Measurements from ENCODE around the gene RASSF9.

The RASSF9 gene

DNA sequence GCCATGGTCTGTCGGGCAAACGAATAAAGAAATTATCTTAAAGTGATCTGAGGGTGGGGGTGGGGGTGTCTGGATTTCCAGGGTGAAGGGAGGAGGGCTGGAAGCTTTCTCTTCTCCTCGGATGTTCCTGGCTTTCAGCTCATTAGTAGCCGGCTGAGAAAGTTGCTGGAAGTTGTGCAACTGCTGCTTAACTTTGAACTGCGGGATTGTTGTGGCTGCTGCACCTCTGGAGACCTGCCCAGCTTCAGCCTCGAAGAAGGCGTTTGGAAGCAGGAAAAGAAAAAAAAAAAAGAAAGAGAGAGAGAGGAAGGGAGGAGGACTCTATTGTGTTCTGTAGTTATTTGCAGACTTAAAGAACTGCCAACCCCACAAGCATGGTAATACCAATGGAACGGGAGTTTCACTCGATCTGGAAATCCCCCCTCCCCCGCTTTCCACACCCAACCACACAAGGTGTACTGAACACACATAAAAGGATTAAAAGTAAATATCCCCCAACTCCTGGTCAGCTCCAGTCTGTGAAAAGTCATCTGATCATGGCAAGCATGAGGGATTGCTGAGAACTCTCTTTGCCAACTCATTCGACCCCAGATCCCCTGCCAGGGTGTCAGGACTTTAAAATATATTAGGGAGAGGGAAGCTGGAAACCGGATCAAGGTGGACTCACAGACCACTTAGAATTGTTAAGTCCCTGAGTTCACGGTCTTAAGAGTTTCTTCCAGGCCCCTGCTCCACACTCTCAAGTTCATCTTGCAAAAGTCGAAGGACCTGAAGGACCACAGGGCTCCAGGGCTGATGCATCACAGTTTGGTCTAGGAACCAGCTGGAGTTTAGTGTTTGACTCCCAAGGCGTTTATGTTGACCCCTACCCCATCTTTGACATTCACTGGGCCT, at the start of gene RASSF9:
RASSF9 (minus strand) TSS at position 213 of the 894 bp plus-strand sequence; CDS start at position 5, 208 bp downstream.
- peak; percentile 19 for DNase-seq (ENCODE audit: low spot score)

DNA sequence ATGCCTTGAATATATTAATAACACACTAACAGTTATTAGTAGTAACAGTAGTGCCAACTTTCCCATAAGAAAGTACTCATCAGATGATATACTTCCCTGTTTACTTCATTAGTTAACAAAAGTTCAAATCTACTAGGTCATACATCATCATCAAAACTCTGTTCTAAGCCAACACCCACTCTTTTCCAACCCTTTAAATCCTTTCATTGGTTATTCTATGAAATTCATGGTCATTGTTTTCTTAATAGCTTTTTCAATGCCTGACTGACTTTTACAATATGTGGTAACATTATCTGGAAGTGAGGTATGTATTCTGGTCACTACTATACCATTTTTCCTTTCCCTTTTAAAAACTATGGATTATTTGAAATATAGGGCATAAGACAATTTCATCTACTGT, 47.6 kb upstream of the RASSF9 start:
- DNase-seq (ENCODE audit: low spot score), result no peak

DNA sequence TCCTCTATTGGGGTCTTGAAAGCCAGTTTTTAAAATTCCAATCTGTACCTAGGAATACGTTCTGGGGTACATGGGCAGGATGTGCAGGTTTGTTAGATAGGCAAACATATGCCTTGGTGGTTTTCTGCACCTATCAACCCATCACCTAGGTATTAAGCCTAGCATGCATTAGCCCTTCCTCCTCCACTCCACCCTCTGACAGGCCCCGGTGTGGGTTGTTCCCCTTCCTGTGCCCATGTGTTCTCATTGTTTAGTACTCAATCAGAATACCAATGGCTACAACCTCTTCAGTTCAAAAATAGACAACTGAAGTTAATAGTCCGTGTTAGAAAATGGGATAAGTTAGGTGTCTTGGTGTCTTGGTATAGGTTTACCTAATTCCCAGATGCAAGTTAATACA, 41.2 kb upstream of the RASSF9 start:
- DNase-seq (ENCODE audit: low spot score), result no peak

DNA sequence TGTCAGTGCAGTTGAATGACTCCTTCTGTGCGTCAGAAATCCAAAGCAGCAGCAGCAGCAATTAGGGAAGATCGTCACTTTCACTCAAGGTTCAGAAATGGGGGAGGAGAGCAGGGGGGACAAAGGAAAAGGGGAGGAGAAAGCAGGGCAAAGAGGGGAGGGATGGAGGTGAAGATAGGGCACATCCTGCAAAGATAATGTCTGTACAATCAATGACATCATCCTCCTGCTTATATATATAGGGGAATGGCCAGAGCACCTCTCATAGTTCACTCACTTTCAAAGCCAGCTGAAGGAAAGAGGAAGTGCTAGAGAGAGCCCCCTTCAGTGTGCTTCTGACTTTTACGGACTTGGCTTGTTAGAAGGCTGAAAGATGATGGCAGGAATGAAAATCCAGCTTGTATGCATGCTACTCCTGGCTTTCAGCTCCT, 37.8 kb upstream of the RASSF9 start, which contains the start of gene NTS:
NTS (plus strand) TSS at position 265 of the 431 bp plus-strand sequence; CDS start at position 374, 109 bp downstream.
- peak; percentile 10 for DNase-seq (ENCODE audit: low spot score)

DNA sequence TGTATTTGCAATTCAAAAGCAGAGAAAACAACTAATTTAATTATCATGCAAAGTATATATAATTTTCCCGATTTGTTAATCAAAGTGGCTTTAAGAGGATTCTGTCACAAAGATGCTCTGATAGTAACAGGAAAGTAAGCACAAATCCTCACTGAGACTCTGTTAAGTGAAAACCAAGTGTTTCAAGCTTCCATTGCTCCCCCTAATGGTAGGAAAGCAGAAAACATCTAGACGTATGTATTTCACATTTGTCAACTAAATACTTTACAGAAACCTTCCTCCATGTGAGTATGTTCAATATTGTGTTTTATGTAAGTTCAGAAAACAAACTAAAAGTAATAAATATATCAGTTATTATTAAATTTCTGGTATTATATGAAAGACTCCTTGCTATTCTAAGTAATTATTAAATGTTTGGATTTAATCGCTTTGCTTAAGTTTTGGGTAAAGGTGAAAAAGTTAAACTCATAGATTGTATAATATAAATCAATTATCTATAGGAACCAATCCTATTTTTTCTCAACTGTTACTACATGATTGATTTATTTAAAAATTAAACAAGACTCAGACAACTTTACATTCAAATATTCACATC, 36.4 kb upstream of the RASSF9 start:
- peak; percentile 21 for DNase-seq (ENCODE audit: low spot score)

DNA sequence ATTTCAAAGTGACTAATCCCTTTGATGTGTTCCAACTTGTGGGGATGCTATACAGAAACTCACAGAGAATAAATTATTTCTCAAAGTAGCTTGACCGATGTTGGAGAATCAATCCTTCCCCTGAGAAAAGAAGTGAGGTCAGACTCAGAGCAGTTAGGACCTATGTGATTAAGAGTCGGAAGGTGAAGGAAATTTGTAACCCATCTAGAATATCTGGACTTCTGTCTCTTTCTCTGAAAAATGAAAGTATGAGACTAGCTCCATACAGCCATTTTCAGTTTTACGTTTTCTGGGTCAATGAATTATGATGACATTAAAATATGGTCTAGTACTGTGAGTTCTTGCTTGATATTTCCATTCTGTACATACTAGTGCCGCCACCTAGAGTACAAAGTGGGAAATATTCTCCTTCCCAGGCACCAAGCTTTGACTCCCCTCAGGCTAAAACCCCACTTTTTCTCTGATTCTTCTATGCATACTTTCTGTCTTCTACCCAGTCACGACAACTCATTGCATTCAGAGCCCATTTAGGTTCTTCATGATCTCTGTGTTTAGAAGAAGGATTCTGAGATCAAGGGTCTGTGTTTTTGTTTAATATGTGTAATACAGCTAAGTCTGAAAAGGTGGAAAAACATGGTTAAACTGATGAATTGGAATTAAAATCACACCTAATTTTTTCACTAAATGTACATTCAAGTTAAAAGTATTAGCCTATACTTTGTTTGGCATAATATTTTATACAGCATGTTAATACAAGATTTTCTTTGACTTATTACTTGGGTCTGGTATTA, 31.0 kb upstream of the RASSF9 start:
- DNase-seq (ENCODE audit: low spot score), result peak; percentile 49

DNA sequence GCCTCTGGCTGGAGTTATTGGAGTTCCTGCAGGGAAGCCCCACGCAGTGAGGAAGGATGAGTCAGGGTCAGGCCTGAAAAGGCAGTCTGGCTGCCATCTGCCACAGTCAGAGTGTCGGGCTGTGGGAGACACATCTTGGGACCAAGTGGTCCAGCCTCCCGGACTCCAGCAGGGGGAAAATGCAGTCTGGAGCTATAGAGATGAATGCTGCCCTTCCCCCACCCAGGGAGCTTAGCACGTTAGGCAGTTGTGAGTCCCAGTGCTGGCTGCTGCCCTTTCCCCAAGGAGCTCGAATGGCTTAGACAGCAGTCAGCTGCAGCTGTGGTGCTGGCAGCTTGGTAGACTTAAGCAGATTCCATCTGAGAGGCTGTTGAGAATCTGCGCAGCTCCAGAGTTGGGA, 29.7 kb upstream of the RASSF9 start:
- DNase-seq (ENCODE audit: low spot score), result no peak

DNA sequence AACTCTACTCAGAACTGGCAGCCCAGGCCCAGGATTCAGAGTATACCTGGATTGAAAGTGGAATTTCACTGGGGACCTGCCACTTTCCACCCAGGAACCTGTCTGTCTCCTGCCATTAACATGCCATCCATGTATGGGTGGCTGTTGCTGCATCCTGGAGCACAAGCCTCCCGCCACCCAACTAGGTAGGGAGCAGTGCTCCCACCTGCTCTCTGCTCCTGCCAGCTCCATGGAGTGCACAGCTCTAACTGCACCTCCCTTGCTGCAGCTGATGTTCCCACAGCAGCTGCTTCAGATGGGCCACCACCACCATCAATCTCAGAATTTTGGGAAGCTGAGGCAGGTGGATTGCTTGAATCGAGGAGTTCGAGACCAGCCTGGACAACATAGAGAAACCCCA, 20.8 kb upstream of the RASSF9 start:
- DNase-seq (ENCODE audit: low spot score), result no peak

DNA sequence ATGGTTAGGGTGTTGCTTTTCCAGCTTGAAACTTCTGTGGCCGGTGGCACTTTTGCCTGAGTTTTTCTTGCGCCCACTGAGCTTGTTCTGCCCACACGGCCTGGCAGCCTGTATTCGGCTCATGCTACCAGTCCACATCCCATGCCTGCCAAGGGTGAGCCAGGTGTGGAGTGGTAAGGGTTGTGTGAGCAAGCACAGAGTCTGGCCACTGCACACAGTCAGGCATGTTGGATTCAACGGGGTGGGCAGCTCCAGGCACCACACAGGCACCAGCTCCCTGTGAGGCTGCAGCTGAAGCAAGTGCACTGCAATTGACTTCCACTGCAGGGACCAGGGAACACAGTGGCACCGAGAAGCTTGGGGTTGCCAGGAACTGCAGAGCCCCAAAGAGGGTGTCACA, 19.1 kb upstream of the RASSF9 start:
- no peak for DNase-seq (ENCODE audit: low spot score)

DNA sequence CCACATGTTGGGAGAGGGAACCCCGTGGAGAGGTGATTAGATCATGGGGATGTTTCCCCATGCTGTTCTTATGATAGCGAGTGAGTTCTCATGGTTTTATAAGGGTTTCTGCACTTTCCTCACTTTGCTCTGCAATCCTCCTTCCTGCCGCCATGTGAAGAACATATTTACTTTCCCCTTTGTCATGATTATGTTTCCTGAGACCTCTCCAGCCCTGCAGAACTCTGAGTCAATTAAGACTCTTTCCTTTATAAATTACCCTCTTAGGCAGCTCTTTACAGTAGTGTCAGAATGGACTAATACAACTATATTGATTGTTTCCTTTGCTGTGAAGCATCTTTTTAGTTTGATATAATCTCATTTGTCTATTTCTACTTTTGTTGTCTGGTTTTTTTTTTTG, 13.1 kb upstream of the RASSF9 start:
- no peak for DNase-seq (ENCODE audit: low spot score)

DNA sequence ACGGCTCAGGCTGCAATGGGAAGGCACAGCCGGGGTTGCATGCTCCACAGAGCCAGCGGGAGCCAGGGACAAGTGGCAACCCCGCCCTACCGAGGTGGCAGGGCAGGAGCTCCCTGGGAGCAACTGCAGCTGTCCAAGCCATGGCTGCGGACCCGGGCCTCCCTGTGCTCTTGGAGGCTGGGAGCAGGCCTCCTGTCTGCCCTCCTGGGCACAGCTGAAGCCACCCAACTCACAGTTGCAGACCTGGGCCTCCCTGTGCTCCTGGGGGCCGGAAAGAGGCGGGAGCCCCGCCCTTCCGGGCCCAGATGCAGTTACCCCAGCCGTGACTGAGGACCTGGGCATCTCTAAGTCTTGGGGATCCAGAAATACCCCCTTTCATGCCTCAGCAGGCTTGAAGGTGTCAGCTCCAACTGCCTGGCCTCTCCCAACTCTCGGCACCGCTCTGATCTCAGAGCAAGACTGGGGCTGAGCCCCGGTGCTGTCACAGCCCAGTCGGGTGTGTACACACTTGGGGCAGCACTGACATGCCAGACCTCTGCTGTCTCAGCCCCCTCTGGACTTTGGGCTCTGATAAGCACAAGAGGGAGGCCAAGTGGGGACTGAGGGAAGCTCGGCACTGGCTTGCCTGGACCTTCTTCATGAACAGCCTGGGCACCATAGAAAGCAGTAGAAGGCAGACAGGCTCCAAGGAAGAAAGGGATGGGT, 7.5 kb upstream of the RASSF9 start:
- no peak for DNase-seq (ENCODE audit: low spot score)

DNA sequence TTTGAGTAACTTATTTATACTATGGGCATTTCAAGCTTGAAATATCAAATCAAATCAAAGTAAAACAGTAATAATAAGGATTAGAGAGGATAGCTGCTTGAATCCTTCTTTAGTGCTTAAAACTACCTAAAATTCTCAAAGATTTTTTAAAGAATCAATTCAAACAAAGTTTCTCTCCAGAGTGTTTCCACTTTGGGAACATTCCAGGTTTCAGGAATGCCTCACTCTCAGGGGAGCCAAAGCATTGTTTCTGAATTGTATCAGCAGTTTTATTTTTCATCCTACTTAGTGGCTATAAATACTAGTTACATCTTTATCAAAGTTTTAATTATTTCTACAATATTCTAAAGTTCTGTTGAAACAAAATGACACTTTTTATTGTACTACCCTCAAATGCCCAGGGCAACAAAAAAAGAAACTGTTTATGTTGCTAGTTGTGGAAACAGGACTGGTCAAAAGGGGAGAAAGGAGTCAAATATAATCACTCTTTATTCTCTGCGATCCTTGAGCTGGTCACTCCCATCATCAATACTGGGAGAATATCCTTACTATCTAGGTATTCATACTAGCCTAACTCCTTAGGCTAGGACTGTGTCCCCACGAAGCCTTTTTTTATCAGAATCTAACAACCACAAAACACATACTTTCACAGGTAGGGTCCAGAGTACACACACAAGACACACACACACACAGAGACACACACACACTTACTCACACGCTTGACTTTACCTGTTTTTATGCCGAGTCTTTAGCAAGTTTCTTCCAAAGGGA, 598 bp downstream of the RASSF9 start:
- no peak for DNase-seq (ENCODE audit: low spot score)

DNA sequence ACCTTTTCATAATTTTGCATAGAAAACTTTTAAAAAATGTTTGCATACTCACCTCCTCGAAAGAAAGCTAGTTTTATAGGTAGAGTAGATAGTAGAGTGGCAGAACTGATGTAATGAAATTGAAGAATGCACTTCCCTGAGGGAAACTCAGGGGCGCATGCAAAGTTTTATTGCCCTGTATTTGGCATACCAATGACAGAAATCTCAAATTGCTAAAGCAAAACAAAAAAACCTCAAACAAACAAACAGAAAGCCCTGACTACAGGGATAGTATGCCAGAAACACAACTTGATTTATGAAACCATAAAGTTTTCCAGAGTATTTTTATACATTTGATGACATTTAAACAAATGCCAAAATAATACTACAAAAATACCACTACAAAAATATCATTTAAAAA, 1.8 kb downstream of the RASSF9 start:
- DNase-seq (ENCODE audit: low spot score), result no peak

DNA sequence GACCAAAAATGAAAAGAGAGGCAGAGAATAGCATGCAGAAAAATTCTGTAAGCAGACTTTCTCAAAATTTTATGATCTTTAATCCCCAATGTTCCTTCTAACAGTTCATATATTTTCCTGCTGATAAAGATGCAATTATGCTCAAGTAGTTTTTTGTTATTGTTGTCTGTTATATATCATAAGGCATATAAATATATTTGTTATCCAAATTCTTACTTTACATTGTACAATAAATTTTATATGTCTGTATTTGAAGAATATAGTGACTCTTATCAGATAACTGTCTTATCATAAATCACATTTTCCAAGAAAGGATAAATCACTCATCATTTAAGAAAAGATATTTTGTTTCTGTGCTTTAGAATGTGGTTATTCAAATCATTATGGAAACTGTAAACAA, 2.6 kb downstream of the RASSF9 start:
- DNase-seq (ENCODE audit: low spot score), result no peak

DNA sequence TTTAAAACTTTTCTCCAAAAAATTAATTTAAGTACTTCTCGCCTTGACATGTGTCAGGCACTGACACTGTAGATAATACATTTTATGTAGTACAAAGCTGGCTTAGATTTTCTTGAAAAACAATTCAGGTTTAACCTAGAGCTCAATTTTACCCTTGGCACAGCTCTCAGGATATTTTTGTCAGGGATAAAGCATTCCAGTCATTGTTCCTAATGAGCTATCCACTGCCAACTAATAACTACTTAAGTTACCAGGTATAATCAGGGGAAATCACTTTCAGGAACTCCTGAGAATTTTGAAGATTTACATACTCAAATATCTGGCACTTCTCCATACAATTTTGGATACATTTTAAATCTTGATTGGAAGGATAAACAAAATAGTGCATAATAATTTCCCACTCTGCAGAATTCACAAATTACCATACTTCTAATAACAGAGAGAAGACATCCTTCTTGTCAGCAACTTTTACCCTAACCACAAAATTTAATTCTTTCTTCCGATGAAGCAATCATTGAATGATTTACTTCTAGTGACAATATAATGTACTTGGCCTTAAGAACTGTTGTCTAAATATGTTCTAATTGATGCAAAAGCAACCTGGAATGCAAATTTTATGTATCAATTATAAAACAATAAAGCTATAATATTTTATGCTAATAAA, 4.8 kb downstream of the RASSF9 start:
- DNase-seq (ENCODE audit: low spot score), result no peak

DNA sequence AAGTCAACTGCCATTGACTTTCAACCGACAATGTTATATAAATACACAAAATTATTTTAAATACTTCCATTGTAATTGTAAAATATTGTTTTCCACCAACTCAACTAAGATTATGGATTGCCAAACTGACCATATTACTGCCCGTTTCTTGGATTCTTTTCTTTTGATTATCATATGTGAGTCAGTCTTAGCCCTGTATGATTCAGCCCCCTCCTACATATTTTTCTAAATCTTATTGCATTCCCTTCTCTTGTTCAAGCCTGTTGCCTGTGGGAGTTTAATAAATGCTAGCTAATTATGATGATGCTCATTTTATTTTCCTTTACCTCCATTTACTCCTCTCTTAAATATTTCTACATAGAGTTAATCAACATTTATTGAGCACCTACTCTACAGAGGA, 6.8 kb downstream of the RASSF9 start:
- no peak for DNase-seq (ENCODE audit: low spot score)

DNA sequence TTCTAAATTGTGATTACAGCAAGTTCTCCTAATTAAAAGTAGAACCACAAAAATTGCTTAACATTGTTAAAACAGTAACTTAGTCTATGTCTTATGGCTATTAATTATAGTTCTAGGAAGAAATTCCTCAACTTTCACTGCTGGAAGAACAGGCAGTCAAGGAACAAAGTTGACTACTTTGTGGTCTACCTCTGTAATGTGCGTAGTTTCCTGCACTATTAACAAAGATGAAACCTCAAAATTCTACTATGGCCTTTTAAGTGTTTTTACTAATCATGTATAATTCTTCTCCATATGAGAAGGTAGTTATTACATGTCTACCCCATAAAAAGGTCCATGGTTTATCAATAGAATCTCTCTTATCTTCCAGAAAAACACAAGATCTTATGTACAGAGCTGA, 7.6 kb downstream of the RASSF9 start:
- no peak for DNase-seq (ENCODE audit: low spot score)

DNA sequence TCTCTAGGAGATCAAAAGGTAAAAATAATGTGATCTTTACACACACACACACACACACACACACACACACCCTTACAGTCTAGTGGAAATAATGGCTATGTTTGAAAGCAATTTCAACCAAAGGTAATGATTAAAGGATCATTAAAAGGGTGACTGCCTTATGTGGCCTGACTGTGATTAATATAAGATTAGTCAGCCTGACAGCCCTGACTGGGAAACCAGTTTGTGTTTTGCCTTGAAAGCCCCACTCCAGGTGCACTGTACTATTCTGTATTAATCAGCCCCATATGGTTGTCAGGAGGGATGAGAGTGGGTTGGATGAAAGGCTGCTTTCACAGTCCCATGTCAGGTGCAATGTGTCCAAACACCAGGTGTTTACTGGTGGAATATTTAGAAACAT, 10.5 kb downstream of the RASSF9 start:
- no peak for DNase-seq (ENCODE audit: low spot score)

DNA sequence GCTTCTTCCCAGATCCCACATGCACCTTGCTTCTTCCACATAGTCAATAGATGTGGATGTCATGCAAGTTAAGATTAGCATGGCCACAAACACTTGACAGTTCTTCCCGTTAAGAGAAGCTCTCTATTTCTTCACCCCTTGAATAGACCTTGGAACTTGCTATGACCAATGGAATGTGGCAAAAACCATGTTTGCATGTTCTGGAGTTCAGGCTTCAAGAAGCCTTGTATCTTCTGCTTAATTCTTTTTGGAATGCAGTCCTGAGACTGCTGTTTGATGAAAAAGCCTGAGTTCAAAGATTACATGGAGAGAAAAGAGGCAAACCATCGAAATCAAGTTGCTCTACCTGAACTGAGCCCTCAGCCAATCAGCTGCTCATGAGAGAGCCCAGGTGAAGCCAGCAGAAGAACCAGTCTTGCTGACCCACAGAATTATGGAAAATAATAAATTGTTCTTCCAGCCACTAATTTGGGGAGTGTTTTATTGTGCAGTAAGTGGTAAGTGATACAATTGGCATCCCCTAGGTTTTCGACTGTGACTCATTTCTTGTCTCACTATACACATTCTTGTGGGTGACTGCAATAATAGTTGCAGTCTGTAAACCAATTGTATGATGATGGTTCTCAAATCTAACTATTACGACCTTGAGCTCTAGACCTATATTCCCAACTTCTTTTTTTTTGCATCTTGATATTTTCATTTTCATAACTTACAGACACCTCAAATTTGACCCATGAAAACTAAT, 12.6 kb downstream of the RASSF9 start:
- DNase-seq (ENCODE audit: low spot score), result no peak

DNA sequence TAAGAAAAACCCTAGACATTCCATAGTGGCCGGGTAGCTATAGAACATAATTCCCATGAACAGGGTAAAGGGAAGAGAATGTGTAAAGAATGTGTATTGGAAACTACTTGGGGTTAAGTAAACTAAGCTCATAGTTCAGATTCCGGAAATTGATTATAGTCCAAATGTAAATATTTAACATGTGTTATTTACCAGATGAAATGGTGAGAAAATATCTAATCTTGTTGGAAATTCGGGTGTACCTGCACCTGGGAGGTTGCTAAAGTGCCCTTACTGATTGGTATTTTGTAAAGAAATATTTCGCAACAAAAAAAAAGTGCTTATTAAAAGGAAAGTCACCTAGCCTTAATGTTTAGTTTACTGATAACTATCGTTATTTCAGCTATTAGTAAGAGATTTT, 14.4 kb downstream of the RASSF9 start:
- no peak for DNase-seq (ENCODE audit: low spot score)
